Non-pigmented ciliary epithelial cell (primary cell): ENCODE results near the gene CPSF4L.
"Not testable (repeated sequence)": the region's sequence is repeated elsewhere in the genome, so short reads cannot be mapped to it uniquely, and the experiment has no call there.

Experiments used
- DNase-seq: peaks from one replicate; pipeline ENCODE4 v3.0.0-alpha.2; 2010; ENCODE audit warnings: low read depth

CPSF4L gene, protein sequence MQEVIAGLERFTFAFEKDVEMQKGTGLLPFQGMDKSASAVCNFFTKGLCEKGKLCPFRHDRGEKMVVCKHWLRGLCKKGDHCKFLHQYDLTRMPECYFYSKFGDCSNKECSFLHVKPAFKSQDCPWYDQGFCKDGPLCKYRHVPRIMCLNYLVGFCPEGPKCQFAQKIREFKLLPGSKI

DNA sequence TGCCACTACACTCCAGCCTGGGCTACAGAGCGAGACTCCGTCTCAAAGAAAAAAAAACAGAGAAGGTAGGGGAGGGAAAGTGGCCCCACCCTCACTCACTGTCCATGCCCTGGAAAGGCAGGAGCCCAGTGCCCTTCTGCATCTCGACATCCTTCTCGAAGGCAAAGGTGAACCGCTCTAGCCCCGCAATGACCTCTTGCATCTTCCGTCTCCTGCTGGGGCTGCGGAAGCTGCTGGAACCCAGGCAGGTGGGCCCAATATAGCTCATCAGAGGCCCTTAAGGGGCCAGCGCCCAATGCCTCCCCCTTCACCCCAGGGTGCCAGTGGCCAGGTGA is at the start of gene CPSF4L:
TSS of gene CPSF4L (minus strand) at position 264 of the 335 bp plus-strand sequence. CDS start at position 202, 62 bp downstream.
- no peak for DNase-seq

DNA sequence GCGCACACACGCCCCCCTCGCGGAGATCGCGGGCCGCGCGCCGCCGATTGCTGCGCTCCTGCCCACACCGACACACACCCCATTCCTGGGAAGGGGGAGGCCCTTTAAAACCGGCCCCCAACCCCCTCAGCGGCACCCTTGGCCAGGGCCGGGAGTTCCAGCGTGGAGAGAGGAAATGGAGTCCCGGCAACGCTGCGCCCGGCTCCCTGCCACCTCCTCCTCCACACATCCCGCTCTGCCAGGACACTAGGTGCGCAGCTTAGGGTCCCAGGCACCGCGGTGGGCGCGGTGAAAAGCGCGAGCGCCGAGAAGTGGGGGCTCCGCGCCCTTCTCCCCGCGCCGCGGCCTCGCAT is 49.7 kb upstream of the CPSF4L start:
- no peak for DNase-seq

DNA sequence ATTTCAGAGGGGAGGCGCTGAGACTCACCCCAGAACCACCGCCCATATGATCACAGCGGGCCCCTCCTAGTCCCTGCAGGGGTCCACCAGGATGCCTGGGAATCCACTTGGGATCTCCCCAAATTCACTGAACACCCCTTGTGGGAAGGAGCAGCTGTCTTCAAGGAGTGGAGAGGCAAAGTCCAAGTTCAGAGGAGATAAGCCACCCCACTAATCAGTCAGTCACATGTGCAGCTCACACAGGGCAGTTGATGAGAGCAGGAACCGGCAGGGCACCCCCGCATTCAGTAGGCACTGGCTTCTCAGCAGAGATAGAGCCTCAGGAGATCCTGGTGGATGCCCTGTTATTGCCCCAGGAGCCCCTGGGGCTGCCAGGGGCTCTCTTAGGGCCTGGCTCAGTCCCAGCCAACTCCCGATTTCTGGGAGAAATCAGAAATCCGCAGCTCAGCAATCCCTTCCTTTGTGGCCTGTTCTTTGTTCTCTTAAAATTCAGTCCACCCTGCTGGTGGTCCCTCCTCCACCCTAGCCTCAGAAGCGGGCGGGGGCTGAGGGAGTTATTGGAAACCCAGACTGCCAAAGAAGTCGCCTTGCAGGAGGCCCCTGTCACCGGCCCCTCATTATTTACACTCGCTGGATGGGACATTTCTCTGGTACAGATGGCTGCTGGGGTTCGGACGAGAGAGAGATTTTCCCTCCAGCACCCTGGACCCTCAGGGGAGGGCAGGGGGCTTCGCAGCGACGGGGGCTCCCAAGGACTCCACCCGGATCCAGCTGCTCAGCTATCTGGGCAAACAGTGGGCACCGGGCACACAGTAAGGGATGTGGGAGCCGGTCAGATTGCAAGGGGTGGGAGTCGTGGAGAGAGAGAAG is 48.3 kb upstream of the CPSF4L start:
- DNase-seq: no peak

DNA sequence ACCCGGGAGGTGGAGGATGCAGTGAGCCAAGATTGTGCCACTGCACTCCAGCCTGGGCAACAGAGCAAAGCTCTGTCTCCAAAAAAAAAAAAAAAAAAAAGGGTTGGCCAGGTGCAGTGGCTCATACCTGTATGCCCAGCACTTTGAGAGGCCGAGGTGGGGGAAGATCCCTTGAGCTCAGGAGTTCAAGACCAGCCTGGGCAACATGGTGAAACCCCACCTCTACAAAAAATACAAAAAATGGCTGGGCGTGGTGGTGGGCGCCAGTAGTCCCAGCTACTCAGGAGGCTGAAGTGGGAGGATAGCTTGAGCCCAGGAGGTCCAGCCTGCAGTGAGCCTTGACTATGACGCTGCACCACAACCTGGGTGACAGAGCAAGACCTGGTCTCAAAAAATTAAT is 47.3 kb upstream of the CPSF4L start:
- not testable (repeated sequence) for DNase-seq

DNA sequence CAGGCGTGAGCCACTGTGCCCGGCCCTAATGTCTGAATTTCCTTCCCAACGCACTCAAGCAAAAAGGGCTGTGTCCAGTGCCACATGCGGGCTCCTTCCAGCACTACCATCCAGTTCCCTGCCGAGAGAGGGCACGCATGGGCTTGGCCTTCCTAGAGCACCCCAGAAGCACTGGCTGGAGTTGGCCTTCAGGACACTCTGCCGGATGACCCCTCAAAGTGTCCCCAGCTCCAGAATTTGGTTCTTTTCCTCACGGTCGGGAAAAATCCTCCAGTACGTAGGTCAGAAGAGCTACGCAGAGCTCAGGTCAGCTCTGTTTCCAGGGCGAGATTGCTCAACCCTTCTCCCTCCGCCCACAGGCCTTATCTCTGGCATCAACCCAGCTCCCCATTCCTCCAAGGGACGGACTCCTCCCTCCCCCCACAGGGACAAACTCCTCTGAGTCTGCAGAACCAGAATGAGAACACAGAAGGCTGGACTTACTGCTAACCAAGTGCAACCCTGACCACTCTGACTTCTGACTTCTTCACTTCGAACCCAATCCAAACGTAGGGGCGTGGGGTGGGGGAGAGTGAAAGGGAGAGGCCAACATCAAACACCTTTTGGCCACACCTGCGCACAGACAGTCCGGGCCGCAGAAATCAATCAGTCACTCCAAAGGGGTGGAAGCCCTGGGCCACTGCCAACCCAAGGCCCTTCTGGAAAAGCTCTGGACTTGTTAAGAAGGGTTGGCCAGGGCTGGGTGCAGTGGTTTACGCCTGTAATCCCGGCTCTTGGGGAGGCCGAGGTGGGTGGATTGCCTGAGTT is 46.5 kb upstream of the CPSF4L start:
- DNase-seq: no peak

- DNase-seq: no peak
Observed at GRCh38 chr17:73307130-73307529, 45.5 kb upstream of the CPSF4L start.

DNA sequence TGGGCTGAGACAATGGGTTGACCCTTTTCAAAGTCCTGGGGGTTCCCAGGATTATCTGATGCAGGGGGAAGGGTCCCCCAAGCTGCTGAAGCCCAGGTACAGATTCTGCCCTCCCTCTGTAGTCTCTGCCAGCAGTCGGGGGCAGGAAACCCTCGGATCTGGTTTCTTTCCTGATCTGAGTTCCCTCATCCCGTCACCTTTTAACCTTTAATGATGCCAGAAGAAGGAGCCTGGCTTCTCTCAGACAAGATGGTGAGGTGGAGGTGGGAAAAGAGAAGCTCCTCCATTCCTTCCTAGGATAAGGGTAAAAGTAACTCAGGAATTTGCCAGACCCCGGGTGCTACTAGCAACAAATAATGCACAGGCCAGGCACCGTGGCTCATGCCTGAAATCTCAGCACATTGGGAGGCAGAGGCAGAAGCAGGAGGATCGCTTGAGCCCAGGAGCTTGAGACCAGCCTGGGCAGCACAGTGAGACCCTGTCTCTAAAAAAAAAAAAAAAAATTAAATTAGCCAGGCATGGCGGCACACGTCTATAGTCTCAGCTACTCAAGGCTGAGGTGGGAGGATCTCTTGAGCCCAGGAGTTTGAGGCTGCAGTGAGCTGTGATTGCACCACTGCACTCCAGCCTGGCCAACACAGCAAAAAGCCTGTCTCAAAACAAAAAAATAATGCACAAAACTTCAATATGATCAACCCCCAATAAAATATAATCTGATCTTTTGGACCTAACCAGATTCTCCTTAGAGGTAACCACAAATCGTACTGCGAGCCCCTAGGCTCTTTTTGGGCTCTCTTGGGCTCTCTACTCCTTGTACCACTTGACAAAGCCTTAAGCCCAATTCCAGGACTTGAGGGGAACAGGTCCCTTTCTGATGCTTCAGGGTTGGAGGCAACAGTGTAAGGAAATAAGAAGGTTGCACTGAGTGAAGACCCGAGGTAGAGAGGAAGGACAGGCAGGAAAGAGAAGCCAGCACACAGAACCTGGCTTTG is 44.5 kb upstream of the CPSF4L start:
- no peak for DNase-seq

DNA sequence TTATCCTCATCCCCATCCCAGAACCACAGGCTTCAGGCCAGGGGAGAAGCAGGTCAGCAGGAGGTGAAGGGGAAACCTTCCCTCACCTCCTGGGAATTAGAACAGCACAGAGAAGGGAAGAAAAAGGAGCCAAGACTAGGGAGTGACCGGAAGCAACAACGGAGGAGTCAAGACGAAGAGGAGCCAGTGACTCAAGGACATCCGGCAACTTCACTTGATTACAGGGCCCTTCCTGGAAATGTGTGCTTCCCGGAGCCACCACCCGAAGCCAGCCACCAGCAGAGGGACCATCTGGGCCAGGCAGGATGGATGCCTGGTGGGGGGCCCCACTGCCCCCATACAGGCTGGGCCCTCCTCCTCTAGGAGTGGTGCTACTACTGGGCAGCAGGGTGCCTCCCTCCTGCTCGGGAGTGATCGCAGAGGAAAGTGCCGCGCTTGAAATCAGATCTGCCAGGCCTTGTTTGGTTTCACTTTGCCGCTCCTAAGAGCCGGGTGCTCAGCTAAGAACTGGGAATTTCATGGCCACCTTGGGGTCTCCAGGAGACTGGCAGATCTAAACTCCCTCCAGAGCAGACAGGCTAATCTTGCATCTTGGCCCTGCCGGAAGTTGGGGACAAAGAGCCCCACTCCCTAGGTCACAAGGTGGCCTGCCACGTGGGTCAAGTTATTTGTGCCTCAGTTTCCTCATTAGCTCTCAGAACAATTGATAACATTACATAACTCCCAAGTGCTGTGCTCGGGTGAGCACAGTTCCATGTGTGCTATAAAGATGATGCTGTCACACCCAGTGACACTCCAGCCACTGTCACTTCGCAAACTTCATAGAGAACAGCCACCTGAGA is 43.5 kb upstream of the CPSF4L start:
- no peak for DNase-seq

DNA sequence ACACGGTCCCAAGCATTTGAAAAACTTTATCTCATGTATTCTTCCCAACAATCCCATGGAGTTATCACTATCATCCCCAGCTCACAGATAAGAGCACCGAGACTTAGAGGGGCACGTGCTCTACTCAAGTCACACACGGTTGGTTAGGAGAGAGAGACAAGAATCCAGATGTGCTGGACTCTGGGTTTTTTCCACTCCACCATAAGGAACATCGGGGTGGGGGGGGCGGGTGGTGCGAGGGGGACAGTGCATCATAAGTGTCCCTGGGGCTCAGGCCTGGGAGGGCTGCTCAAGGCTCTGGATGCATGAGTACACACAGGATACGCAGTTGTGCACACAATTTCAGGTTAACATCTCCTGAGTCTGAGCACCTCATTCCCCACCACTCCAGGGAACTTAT is 42.8 kb upstream of the CPSF4L start:
- DNase-seq: no peak

- no peak for DNase-seq
Observed at GRCh38 chr17:73302189-73302588, 40.5 kb upstream of the CPSF4L start.

GRCh38 chr17:73301369-73301768 is 39.7 kb upstream of the CPSF4L start:
- no peak for DNase-seq

GRCh38 chr17:73300392-73300791 is 38.7 kb upstream of the CPSF4L start:
- DNase-seq: no peak

DNA sequence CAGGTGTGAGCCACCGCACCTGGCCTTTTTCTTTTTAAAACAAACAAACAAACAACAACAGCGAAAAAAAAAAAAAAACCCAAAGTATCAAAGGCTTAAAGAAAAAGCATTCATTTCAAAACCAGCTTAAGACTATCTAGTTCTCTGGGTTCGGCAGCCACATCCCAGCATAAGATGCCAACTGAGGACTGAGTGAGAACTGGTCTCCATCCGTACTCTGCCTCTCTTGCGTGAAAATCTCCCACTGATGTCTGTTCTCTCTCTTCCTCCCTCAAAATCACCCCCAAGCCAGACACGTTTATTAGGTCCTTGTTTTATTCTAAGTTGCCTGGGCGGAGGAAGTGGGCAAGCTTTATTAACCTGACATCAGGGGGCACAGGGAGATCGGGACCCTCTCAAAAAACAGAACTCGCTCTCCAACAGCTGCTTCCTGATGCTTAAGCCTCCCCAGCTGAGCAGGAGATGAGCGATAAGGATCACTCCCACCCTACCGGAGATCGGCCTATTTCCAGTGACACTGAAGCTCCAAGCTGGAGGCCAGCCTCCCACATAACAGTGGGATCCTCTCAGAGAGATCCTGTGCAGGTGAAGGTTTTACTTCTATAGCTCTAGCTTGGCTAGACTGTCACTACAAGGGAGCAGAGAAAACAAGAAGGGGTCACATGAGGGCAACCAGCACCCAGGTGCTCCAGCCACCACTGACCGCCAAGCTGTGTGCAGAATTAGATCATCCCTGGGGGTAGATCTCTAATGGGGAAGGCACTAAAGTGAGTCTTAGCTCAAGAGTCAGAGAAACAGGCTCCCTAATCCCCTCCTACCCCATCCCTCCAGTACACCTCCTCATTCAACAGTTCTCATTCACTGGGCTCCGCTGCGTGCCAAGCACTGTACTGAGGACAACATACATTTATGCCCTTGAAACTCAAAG is 36.5 kb upstream of the CPSF4L start:
- no peak for DNase-seq

- DNase-seq: no peak
Observed at GRCh38 chr17:73293480-73293911, 31.8 kb upstream of the CPSF4L start.

DNA sequence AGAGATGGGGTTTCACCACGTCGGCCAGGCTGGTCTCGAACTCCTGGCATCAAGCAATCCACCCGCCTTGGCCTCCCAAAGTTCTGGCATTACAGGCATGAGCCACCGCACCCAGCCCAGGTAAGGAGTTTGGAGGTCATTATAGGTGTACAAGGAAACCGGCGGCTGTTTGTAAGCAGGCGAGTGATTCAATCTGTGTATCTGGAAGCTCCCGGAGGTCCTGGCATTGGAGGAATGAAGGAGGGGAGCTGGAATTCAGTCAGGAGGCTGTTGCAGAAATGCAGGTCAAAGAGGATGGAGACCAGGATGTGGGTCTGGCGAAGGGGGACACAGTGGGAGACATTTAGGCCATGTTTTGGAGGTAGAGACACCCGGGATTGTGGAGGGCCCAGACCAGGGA is 31.4 kb upstream of the CPSF4L start:
- no peak for DNase-seq

DNA sequence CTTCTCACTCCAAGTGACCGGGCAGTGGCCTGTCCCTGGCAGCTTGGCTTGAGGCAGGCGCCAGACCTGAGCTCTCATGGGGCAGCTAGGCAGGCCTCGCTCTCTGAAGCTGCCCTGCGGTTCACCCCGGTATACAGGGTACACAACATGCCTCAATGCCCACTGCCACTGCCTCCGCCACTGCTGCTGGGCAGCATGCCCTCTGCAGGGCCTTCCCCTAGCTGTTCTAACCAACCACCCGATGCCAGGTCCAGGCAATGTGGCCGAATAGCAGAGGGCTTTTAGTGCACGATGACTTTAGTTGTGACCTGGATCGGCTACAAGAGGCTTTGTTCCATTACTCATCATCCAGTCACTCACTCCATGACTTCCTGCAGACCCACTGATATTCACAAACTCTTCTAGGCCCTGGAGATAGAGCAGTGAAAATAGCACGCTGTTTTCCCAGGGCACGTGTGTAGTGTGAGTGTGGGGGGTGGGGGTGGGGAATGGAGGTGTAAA is 30.4 kb upstream of the CPSF4L start:
- DNase-seq: no peak

DNA sequence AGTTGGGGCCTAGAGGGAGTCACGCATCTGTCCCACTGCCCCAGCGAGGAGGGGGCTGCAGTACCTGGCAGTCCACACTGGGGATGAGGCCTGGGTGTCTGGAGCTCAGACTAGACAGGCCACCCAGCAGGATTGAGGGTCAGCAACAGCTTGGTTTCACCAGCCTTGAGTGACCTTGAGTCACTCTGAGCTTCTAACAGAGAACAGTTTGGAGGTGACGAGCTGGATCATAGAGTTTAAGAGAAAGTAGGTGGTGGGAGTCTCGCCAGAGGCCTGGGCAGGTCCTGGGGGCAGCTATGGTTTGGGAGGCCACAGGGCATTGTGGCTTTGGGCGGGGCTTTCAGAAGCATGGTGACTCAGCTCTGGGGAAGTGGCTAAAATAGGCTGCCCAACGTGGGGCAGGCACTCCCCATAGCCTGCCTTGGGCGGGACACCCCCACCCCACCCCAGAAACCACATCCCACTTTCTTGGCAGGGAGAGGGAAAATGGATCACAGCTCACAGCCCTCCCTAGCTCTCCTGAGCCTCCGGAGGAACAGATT is 29.7 kb upstream of the CPSF4L start:
- no peak for DNase-seq

- no peak for DNase-seq
Observed at GRCh38 chr17:73290399-73291259, 28.9 kb upstream of the CPSF4L start.
